Activated naive CD8-positive, alpha-beta T cell treated with anti-CD3 and anti-CD28 coated beads, Interleukin-2, amount 50 U/mL, for 24 hours (primary cell): ENCODE measurements around the gene ACVR1.
A peak's percentile ranks its signal among the peaks of the same experiment; 100 is the strongest.
"Not testable (repeated sequence)": the region's sequence is repeated elsewhere in the genome, so short reads cannot be mapped to it uniquely, and the experiment has no call there.

Experiments
- ATAC-seq: fragments of 150-1000 bp; cut with Tn5 transposase; one replicate; pipeline ENCODE4 v1.10.0; 2021
- DNase-seq: peaks from one replicate; pipeline ENCODE4 v3.0.0; 2021
- H3K27ac Mint-ChIP-seq: one replicate; pipeline ENCODE4 v1.8.0; 2021; ENCODE audit warnings: mild to moderate bottlenecking, mixed read lengths
- H3K27me3 Mint-ChIP-seq: one replicate; pipeline ENCODE4 v1.8.0; 2021; ENCODE audit warnings: mixed read lengths
- H3K36me3 Mint-ChIP-seq: one replicate; pipeline ENCODE4 v1.8.0; 2021; ENCODE audit warnings: low read depth, mixed read lengths
- H3K4me1 Mint-ChIP-seq: one replicate; pipeline ENCODE4 v1.8.0; 2021; ENCODE audit warnings: mixed read lengths
- H3K4me3 Mint-ChIP-seq: one replicate; pipeline ENCODE4 v1.8.0; 2021; ENCODE audit warnings: mild to moderate bottlenecking, moderate library complexity, mixed read lengths
- H3K9me3 Mint-ChIP-seq: one replicate; pipeline ENCODE4 v1.8.0; 2021; ENCODE audit warnings: mixed read lengths

ACVR1 gene

DNA sequence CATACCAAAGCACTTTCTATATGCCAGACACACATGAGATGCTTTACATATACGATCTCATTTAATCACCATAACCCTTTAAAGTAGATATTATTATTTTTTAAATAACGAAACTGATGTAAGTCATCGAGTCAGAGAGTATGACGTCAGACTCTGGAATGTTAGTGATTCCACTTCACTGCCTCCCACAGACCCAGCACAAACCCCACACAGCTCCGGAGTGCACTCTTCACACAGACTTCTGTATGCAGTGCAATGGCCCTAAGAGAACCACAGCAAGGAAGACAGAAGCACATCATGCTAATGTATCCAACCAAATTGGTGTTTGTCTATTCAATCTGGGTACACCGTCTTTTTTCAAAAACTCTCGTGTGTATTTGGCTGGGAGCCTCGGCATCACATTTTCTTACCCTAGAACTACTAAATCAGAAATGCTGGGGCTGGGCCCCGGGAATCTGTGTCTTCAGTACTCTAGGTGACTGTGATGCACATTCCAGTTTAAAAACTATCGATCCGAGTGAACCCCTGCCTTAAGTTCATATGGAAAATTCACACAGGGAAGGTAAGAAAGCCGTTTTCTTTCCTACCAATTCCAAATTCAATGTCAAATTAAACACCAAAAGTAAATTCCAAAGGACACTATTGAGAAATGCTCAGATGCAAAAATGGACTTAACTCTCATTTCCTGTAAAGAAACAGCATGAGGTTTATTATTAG lies 129.7 kb downstream of the ACVR1 start:
- Mint-ChIP-seq H3K36me3 (peaks cover 22% of the 10 kb centered on the region), H3K4me3 (no peak overlapping the region), H3K9me3 (no peaks in the 10 kb centered on the region), H3K4me1 (peaks cover 34% of the 10 kb centered on the region), H3K27ac (no peak overlapping the region), H3K27me3 (no peaks in the 10 kb centered on the region)
- DNase-seq: no peak
- ATAC-seq: no peak

DNA sequence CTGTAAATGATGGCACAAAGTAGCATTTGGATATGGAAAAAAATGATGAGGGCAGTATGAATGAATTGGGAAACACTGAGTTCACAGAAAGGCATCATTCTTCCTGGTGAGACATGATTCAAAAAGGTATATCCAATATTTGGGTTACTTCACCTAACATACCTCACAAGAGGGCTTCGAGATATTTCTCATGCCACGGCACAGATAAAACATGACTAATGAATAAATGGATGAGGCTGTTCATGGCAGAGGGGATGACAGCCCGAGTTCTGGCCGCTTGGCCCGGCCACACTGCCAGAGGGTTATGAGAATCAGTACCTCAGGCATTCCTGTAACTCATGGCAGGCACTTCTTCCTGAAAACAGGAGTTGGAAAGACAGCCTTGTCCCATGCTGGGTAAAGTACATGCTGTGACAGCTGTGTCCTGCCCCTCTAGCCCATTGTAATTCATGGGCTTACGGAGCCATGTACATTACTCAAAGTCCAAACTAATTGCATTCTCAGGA lies 131.5 kb downstream of the ACVR1 start:
- Mint-ChIP-seq H3K36me3 (peaks cover 13% of the 10 kb centered on the region), H3K27me3 (no peaks in the 10 kb centered on the region), H3K4me1 (peaks cover 35% of the 10 kb centered on the region), H3K27ac (no peak overlapping the region), H3K9me3 (no peaks in the 10 kb centered on the region), H3K4me3 (no peak overlapping the region)
- ATAC-seq (no peak), DNase-seq (no peak)

DNA sequence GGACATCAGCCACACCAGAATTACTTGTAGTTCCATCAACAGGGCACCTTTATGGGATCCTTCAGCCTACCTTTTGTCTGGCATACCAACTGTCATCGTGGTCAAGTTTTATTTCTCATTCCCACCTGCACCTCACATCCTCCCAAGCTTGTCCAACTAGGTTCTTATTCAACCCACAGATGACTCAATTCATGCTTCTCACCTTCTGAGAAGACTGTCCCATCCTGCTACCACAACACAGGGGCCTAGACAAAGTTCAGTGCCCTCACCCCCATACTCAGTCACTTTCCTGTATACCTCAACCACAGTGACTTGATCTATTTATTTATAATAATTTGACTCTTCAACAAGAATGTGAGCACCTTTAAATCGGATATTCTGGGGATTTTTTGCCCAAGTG lies 133.1 kb downstream of the ACVR1 start:
- peaks cover 32% of the 10 kb centered on the region for H3K4me1 Mint-ChIP-seq
- H3K27me3 Mint-ChIP-seq: no peaks in the 10 kb centered on the region
- DNase-seq: peak; percentile 12
- H3K9me3 Mint-ChIP-seq: no peaks in the 10 kb centered on the region
- peak overlapping the region; percentile 67 for H3K27ac Mint-ChIP-seq
- ATAC-seq: peak; percentile 96
- H3K36me3 Mint-ChIP-seq: peaks cover 17% of the 10 kb centered on the region
- no peak overlapping the region for H3K4me3 Mint-ChIP-seq

DNA sequence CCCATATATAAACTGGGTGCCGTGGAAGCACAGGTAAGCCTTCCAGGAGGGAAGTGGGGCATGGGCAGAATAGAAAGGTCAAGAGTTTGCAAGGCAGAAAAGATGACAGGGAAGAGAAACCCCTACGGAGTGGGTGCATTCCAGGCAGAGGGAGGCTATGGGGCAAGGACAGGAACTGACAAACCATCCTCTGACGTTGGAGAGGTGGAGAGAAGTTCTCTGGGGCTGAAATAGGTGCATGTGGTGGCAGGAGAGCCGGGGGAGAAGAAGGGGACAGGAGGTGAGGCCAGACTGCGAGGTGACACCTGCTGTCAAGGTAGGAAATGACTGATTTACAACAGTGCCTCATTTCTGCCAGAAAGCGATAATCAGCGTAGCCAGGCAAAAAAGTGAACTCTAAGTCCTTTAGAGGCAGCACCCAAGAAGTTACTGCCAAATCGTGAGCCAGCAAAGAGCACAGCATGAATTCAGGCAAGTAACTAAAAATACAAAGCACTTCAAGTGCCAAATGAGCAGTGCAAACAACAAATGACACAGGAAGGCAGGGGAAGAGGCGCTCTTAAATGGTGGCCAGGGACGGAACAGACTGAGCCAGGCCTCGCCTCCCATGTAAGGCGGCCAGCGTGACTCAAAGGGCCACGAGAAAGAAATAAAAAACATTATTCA lies 134.2 kb downstream of the ACVR1 start:
- Mint-ChIP-seq H3K27me3 (no peaks in the 10 kb centered on the region), H3K27ac (no peak overlapping the region), H3K9me3 (no peaks in the 10 kb centered on the region)

DNA sequence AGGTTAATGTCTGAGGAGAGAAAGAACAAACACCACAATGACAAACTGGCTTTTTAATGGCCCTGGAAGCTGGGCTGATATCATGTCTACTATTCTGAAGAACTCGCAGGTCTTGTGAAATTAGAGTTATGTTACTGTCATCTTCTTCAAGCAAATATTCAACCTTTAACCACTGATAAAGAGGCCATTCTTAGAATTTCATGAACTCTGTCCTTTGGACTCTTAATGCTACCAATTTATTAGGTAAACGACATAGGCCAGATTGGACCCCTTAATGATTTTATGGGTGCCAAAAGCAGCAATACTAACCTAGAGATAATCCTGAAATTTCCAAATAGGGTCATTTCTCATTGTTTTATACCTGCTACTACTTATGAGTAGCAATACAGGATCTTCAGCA lies 138.5 kb downstream of the ACVR1 start:
- no peaks in the 10 kb centered on the region for H3K27me3 Mint-ChIP-seq
- no peak for ATAC-seq

More for the DNA sequence above, 134.2 kb downstream of the ACVR1 start:
- peaks cover 24% of the 10 kb centered on the region for H3K36me3 Mint-ChIP-seq
- no peak for ATAC-seq
- peaks cover 24% of the 10 kb centered on the region for H3K4me1 Mint-ChIP-seq
- DNase-seq: no peak
- H3K4me3 Mint-ChIP-seq: no peak overlapping the region

DNA sequence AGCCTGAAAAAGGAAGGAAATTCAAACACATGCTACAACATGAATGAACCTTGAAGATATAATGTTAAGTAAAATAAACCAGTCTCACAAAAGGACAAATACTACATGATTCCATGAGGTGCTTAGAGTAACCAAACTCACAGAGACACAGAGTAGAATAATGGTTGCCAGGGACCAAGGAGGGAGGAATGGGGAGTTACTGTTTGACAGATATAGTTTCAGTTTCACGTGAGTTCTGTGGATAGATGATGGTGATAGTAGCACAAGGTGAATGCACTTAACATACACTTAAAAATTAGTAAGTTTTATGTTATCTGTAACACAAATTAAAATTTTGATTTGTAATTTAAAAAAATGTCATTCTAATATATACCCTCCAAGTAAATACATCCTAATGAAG lies 140.6 kb downstream of the ACVR1 start:
- DNase-seq (no peak), ATAC-seq (no peak)
- no peaks in the 10 kb centered on the region for H3K4me1 Mint-ChIP-seq
- no peak overlapping the region for H3K27ac Mint-ChIP-seq
- H3K9me3 Mint-ChIP-seq: peaks cover 3% of the 10 kb centered on the region
- H3K36me3 Mint-ChIP-seq: peaks cover 53% of the 10 kb centered on the region
- H3K27me3 Mint-ChIP-seq: no peaks in the 10 kb centered on the region
- H3K4me3 Mint-ChIP-seq: no peak overlapping the region

More for the DNA sequence above, 138.5 kb downstream of the ACVR1 start:
- no peaks in the 10 kb centered on the region for H3K9me3 Mint-ChIP-seq
- H3K36me3 Mint-ChIP-seq: peaks cover 46% of the 10 kb centered on the region
- no peak overlapping the region for H3K27ac Mint-ChIP-seq
- H3K4me3 Mint-ChIP-seq: no peak overlapping the region
- no peak for DNase-seq
- H3K4me1 Mint-ChIP-seq: peaks cover 11% of the 10 kb centered on the region

DNA sequence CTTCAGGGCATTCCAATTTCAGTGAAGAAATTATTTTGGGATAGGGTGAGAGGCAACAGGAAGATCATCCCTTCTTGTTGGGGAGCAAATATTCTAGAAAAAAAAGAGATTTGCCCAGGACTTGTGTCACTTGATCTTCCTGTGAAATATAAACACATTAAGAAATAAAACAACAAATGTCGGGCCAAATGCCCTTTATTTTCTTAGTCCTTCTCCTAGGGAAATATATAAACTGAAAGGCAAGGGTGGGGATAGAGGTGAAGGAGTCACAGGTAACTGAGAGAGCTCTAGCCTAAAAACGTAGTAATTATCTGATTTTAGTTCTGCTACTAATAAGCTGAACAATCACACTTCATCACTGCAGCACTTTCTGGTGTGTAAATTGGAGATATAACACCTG lies 142.9 kb downstream of the ACVR1 start:
- Mint-ChIP-seq H3K27ac (no peak overlapping the region), H3K9me3 (peaks cover 16% of the 10 kb centered on the region), H3K4me3 (no peak overlapping the region), H3K27me3 (no peaks in the 10 kb centered on the region), H3K36me3 (peaks cover 61% of the 10 kb centered on the region), H3K4me1 (no peaks in the 10 kb centered on the region)
- ATAC-seq (no peak), DNase-seq (no peak)

DNA sequence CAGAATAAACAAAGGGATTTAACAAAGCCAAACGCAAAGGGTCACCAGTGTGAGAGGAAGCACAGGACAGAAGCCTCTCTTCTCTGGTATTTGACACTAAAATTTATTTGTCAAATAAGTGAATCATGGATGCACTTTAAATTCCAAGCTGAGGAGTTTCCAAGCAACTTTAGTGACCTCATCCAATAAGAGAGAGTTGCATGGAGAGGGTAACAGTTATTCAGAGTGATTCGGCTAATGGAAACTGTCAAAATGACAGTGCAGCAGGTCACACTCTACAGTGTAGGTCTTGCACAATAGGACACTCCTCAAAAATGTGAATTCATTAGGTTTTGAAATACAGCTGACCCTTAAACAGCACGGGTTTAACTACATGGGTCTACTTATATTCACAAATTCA lies 143.5 kb downstream of the ACVR1 start:
- Mint-ChIP-seq H3K9me3 (peaks cover 16% of the 10 kb centered on the region), H3K4me3 (no peak overlapping the region), H3K36me3 (peaks cover 58% of the 10 kb centered on the region), H3K4me1 (no peaks in the 10 kb centered on the region), H3K27ac (no peak overlapping the region), H3K27me3 (no peaks in the 10 kb centered on the region)
- DNase-seq (no peak), ATAC-seq (no peak)

DNA sequence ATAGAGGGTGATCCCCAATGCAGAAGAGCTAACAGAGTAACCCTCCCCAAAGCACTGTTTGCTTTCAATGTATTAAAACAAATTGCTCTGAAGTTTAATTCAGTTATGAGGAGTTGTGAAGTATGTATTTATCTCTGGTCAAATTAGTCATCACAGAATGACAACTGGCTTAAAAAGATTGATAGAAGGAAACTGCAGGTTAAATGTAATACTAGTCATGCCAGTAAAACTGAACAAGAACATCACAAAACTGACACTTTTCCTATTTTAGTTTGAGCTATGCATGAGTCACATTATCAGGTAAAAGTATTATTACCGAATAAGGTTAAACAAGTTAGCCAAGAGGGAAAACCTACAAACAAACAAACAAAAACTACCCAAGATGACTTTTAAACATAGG lies 148.4 kb downstream of the ACVR1 start:
- H3K27ac Mint-ChIP-seq: no peak overlapping the region
- no peaks in the 10 kb centered on the region for H3K4me1 Mint-ChIP-seq
- H3K27me3 Mint-ChIP-seq: no peaks in the 10 kb centered on the region
- H3K36me3 Mint-ChIP-seq: peaks cover 36% of the 10 kb centered on the region
- no peak for DNase-seq
- H3K9me3 Mint-ChIP-seq: peaks cover 39% of the 10 kb centered on the region
- ATAC-seq: no peak
- no peak overlapping the region for H3K4me3 Mint-ChIP-seq

DNA sequence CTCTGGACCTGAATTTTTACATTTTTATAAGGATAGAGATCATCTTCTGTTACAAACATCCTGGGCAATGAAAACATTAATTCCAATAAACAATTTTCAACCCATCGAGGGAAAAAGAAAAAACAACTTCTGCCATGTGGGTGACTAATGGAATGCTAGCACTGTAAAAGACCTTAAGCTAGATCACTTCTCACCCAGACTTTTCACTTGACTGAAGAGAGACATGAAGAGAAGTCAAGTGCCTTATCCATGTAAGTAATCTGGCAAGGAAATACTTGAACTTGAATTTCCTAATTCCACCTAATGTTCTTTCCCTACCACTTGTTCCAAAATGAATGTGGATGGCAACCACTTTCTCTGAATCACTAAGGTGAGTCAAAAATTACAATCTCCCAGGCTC lies 149.2 kb downstream of the ACVR1 start:
- peaks cover 45% of the 10 kb centered on the region for H3K9me3 Mint-ChIP-seq
- no peaks in the 10 kb centered on the region for H3K4me1 Mint-ChIP-seq
- H3K36me3 Mint-ChIP-seq: peaks cover 33% of the 10 kb centered on the region
- H3K27me3 Mint-ChIP-seq: no peaks in the 10 kb centered on the region
- no peak overlapping the region for H3K4me3 Mint-ChIP-seq
- no peak overlapping the region for H3K27ac Mint-ChIP-seq
- no peak for DNase-seq
- no peak for ATAC-seq

DNA sequence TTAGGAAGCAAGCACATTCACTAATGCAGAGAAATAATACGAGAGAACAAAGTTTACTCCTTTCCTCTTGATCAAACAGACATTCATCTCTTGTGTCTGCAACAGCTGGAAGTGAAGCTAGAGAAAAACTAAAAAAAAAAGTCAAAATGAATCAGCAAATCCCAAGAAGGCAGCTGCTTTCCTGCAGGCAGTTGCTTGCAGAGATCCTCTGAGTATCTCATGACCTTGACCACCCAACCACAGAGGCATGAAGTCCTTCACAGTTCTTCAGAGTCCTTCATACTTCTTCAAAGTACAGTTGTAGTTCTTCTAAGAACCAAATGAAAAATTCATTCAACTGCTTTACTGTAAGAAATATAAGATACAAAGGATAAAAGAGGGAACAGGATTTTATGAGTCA lies 150.3 kb downstream of the ACVR1 start:
- Mint-ChIP-seq H3K27me3 (no peaks in the 10 kb centered on the region), H3K36me3 (peaks cover 30% of the 10 kb centered on the region)

DNA sequence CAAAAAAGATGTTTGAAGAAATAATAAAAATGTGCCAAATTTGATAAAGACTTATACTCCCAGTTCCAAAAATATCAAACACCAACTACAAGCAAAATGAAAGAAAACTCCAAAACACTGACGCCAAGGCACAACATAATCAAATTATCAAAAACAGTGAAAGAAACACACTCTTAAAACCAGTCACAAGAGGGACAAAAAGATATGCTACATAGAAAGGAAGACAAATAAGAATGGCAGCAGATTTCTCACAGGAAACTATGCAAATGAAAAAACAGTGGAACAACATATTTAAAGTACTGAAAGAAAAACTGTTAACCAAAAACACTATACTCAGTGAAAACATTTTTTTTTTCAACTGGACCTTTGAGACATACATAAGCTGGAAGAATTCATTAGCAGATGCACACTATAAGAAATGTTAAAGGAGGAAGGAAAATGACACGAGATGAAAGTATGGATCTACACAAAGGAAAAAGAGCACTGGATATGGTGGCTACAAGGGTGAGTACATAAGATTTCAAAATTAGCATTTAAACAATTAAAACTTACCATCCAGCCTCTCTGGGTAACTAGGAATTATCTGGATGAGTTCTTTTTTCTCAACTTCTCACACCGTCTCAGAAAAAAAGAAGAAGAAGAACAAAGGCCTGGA lies 153.4 kb downstream of the ACVR1 start:
- H3K27me3 Mint-ChIP-seq: no peaks in the 10 kb centered on the region
- H3K36me3 Mint-ChIP-seq: peaks cover 23% of the 10 kb centered on the region
- H3K4me3 Mint-ChIP-seq: no peak overlapping the region
- ATAC-seq: no peak
- no peaks in the 10 kb centered on the region for H3K4me1 Mint-ChIP-seq
- H3K27ac Mint-ChIP-seq: no peak overlapping the region
- DNase-seq: no peak
- H3K9me3 Mint-ChIP-seq: peaks cover 31% of the 10 kb centered on the region

More for the DNA sequence above, 150.3 kb downstream of the ACVR1 start:
- no peak for DNase-seq
- Mint-ChIP-seq H3K4me1 (no peaks in the 10 kb centered on the region), H3K4me3 (no peak overlapping the region), H3K9me3 (peaks cover 43% of the 10 kb centered on the region), H3K27ac (no peak overlapping the region)
- no peak for ATAC-seq

DNA sequence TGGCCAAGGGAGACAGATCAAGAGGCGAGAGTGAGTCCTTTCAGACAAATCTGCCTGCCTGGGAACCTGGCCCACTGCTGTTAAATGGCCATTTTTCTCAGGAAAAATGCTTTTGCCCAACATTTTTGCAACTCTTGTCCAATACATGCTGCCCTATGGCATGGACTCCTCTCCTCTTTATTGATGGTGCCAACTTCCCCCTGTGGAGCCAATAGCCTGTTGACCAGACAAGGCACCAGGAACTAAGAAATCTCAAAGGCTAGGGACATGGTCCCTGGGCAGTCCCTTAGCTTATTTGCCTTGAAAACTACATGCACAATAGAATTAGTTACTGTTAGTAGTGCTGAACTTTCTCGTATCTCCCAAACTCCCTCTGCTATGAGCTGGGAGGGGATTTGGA lies 155.6 kb downstream of the ACVR1 start:
- Mint-ChIP-seq H3K27ac (no peak overlapping the region), H3K36me3 (peaks cover 25% of the 10 kb centered on the region), H3K27me3 (no peaks in the 10 kb centered on the region), H3K9me3 (peaks cover 27% of the 10 kb centered on the region), H3K4me3 (no peak overlapping the region), H3K4me1 (no peaks in the 10 kb centered on the region)
- DNase-seq: no peak
- ATAC-seq: no peak

DNA sequence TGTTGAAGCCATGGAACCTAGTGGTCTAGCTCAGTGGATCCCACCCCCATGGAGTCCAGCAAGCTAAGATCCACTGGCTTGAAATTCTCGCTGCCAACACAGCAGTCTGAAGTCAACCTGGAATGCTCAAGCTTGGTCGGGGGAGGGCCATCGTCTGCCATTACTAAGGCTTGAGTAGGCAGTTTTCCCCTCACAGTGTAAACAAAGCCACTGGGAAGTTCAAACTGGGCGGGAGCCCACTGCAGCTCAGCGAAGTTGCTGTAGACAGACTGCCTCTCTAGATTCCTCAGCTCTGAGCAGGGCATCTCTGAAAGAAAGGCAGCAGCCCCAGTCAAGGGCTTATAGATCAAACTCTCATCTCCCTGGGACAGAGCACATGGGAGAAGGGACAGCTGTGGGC lies 171.5 kb downstream of the ACVR1 start:
- not testable (repeated sequence) for H3K27ac Mint-ChIP-seq, H3K36me3 Mint-ChIP-seq, H3K27me3 Mint-ChIP-seq, H3K4me1 Mint-ChIP-seq, ATAC-seq, DNase-seq, H3K4me3 Mint-ChIP-seq
- H3K9me3 Mint-ChIP-seq: peaks cover 33% of the 10 kb centered on the region

DNA sequence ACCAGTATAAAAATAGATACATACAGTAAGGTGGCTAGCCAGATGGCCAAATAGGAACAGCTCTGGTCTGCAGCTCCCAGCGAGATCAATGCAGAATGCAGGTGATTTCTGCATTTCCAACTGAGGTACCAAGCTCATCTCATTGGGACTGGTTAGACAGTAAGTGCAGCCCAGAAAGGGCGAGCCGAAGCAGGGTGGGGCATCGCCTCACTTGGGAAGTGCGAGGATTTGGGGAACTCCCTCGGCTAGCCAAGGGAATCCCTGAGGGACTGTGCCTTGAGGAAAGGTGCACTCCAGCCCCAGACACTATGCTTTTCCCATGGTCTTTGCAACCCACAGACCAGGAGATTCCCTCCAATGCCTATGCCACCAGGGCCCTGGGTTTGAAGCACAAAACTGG lies 172.0 kb downstream of the ACVR1 start:
- not testable (repeated sequence) for H3K27ac Mint-ChIP-seq, H3K4me3 Mint-ChIP-seq, H3K36me3 Mint-ChIP-seq, H3K27me3 Mint-ChIP-seq, H3K4me1 Mint-ChIP-seq, ATAC-seq, DNase-seq
- H3K9me3 Mint-ChIP-seq: peaks cover 29% of the 10 kb centered on the region
